Duodenal mucosa (tissue), 2 donors: ENCODE measurements around the gene COL9A2.

ENCODE experiments used
- H3K27ac ChIP-seq: one replicate; pipeline ENCODE4 v1.7.0; 2013; ENCODE audit warnings: low read depth, low read length
- H3K27me3 ChIP-seq, 2 donors: one replicate each; pipeline ENCODE4 v1.7.0; 2013; ENCODE audit warnings: low read length in 2 of 2, control low read depth in 1 of 2; ENCODE audit not compliant: insufficient read depth in 2 of 2, control insufficient read depth in 1 of 2
- H3K36me3 ChIP-seq, 2 donors: one replicate each; pipeline ENCODE4 v1.7.0; 2013; ENCODE audit warnings: low read length in 2 of 2, control low read depth in 1 of 2; ENCODE audit not compliant: insufficient read depth in 2 of 2, control insufficient read depth in 1 of 2
- H3K4me1 ChIP-seq, 2 donors: one replicate each; pipeline ENCODE4 v1.7.0; 2013; ENCODE audit warnings: low read length in 2 of 2, control low read depth in 1 of 2; ENCODE audit not compliant: insufficient read depth in 2 of 2, control insufficient read depth in 1 of 2
- H3K4me3 ChIP-seq, 2 donors: one replicate each; pipeline ENCODE4 v1.7.0; 2013; ENCODE audit warnings: low read length in 2 of 2, low read depth in 1 of 2
- H3K9ac ChIP-seq, 2 donors: one replicate each; pipeline ENCODE4 v1.7.0; 2013; ENCODE audit warnings: low read length in 2 of 2, low read depth in 1 of 2
- H3K9me3 ChIP-seq, 2 donors: one replicate each; pipeline ENCODE4 v1.7.0; 2013; ENCODE audit warnings: low read length in 2 of 2, control low read depth in 1 of 2; ENCODE audit not compliant: control insufficient read depth in 1 of 2

Gene COL9A2

GRCh38 chr1:40316595-40317393, at the start of gene COL9A2:
COL9A2 (minus strand) TSS chr1:40317286; CDS start chr1:40317197, 89 bp downstream.
- Histone ChIP-seq H3K36me3 (no peaks in the 10 kb centered on the region), H3K4me1 (peaks cover 20 to 24% of the 10 kb centered on the region in 2 donors), H3K4me3 (peak within 1 kb of the TSS; percentile 68 to 72), H3K9ac (peak within 1 kb of the TSS in 1 of 2 donors; percentile 38), H3K9me3 (no peaks in the 10 kb centered on the region), H3K27ac (no peak within 1 kb of the TSS), H3K27me3 (peaks cover 32 to 33% of the 10 kb centered on the region in 2 donors)

GRCh38 chr1:40363721-40364120, 46.6 kb upstream of the COL9A2 start:
- H3K27me3 ChIP-seq: peaks cover 0 to 4% of the 10 kb centered on the region in 2 donors
- no peaks in the 10 kb centered on the region for H3K36me3 ChIP-seq

GRCh38 chr1:40362699-40363098, 45.6 kb upstream of the COL9A2 start:
- Histone ChIP-seq H3K27me3 (peaks cover 0 to 4% of the 10 kb centered on the region in 2 donors), H3K9me3 (peaks cover 0 to 3% of the 10 kb centered on the region in 2 donors), H3K36me3 (no peaks in the 10 kb centered on the region), H3K27ac (no peak overlapping the region), H3K9ac (no peak overlapping the region), H3K4me1 (no peaks in the 10 kb centered on the region), H3K4me3 (no peak overlapping the region)

More at GRCh38 chr1:40363721-40364120, 46.6 kb upstream of the COL9A2 start:
- Histone ChIP-seq H3K27ac (no peak overlapping the region), H3K4me3 (no peak overlapping the region), H3K9me3 (peaks cover 0 to 3% of the 10 kb centered on the region in 2 donors), H3K4me1 (no peaks in the 10 kb centered on the region), H3K9ac (no peak overlapping the region)

GRCh38 chr1:40362199-40362598, 45.1 kb upstream of the COL9A2 start:
- Histone ChIP-seq H3K27ac (no peak overlapping the region), H3K4me1 (no peaks in the 10 kb centered on the region), H3K9me3 (peaks cover 0 to 3% of the 10 kb centered on the region in 2 donors), H3K36me3 (no peaks in the 10 kb centered on the region), H3K4me3 (no peak overlapping the region), H3K27me3 (peaks cover 0 to 4% of the 10 kb centered on the region in 2 donors), H3K9ac (no peak overlapping the region)

GRCh38 chr1:40361637-40362036, 44.6 kb upstream of the COL9A2 start:
- Histone ChIP-seq H3K27ac (no peak overlapping the region), H3K9me3 (peaks cover 0 to 3% of the 10 kb centered on the region in 2 donors), H3K9ac (no peak overlapping the region), H3K4me1 (no peaks in the 10 kb centered on the region), H3K27me3 (peaks cover 0 to 4% of the 10 kb centered on the region in 2 donors), H3K36me3 (no peaks in the 10 kb centered on the region), H3K4me3 (no peak overlapping the region)

GRCh38 chr1:40361201-40361600, 44.1 kb upstream of the COL9A2 start:
- Histone ChIP-seq H3K9me3 (peaks cover 0 to 3% of the 10 kb centered on the region in 2 donors), H3K9ac (no peak overlapping the region), H3K27me3 (peaks cover 0 to 4% of the 10 kb centered on the region in 2 donors), H3K4me3 (no peak overlapping the region), H3K36me3 (no peaks in the 10 kb centered on the region), H3K27ac (no peak overlapping the region), H3K4me1 (no peaks in the 10 kb centered on the region)

- Histone ChIP-seq H3K9me3 (peaks cover 0 to 3% of the 10 kb centered on the region in 2 donors), H3K4me3 (no peak overlapping the region), H3K27me3 (peaks cover 0 to 4% of the 10 kb centered on the region in 2 donors), H3K36me3 (no peaks in the 10 kb centered on the region), H3K27ac (no peak overlapping the region), H3K4me1 (no peaks in the 10 kb centered on the region), H3K9ac (no peak overlapping the region)
These were observed 43.5 kb upstream of the COL9A2 start for GRCh38 chr1:40360631-40361030.

- no peak overlapping the region for H3K9ac ChIP-seq
- no peak overlapping the region for H3K4me3 ChIP-seq
- peaks cover 0 to 4% of the 10 kb centered on the region in 2 donors for H3K27me3 ChIP-seq
- H3K36me3 ChIP-seq: no peaks in the 10 kb centered on the region
- H3K27ac ChIP-seq: no peak overlapping the region
- H3K4me1 ChIP-seq: no peaks in the 10 kb centered on the region
- peaks cover 0 to 3% of the 10 kb centered on the region in 2 donors for H3K9me3 ChIP-seq
These were observed 40.5 kb upstream of the COL9A2 start for GRCh38 chr1:40357625-40358024.

GRCh38 chr1:40353082-40353481, 36.0 kb upstream of the COL9A2 start:
- H3K27ac ChIP-seq: no peak overlapping the region

GRCh38 chr1:40352126-40352525, 35.0 kb upstream of the COL9A2 start:
- Histone ChIP-seq H3K36me3 (no peaks in the 10 kb centered on the region), H3K9me3 (no peaks in the 10 kb centered on the region), H3K9ac (no peak overlapping the region), H3K27ac (no peak overlapping the region), H3K4me3 (no peak overlapping the region), H3K27me3 (no peaks in the 10 kb centered on the region), H3K4me1 (no peaks in the 10 kb centered on the region)

More at GRCh38 chr1:40353082-40353481, 36.0 kb upstream of the COL9A2 start:
- no peak overlapping the region for H3K9ac ChIP-seq
- no peaks in the 10 kb centered on the region for H3K4me1 ChIP-seq
- no peaks in the 10 kb centered on the region for H3K27me3 ChIP-seq
- H3K9me3 ChIP-seq: no peaks in the 10 kb centered on the region
- no peaks in the 10 kb centered on the region for H3K36me3 ChIP-seq
- H3K4me3 ChIP-seq: no peak overlapping the region
